HEK293T (cell line): ENCODE data around the gene WWC1.

ENCODE experiments used
- ARNT ChIP-seq: fragments of 450-650 bp; IDR thresholded peaks from 2 replicates; pipeline ENCODE4 v1.6.1; 2017; ENCODE audit warnings: mild to moderate bottlenecking
- CTBP1 ChIP-seq: fragments of 450-650 bp; IDR thresholded peaks from 2 replicates; pipeline ENCODE4 v1.6.1; 2016; ENCODE audit warnings: borderline replicate concordance
- ELF4 ChIP-seq: fragments of 450-650 bp; IDR thresholded peaks from 2 replicates; pipeline ENCODE4 v1.6.1; 2017; ENCODE audit warnings: antibody characterized with exemption
- FOXM1 ChIP-seq: fragments of 450-650 bp; IDR thresholded peaks from 2 replicates; pipeline ENCODE4 v1.6.1; 2017; ENCODE audit warnings: mild to moderate bottlenecking, borderline replicate concordance
- HDGF ChIP-seq: fragments of 450-650 bp; IDR thresholded peaks from 2 replicates; pipeline ENCODE4 v1.6.1; 2017; ENCODE audit warnings: antibody characterized with exemption, borderline replicate concordance
- L3MBTL2 ChIP-seq: fragments of 450-650 bp; conservative IDR thresholded peaks from 2 replicates; pipeline ENCODE4 v1.6.1; 2016; ENCODE audit warnings: mild to moderate bottlenecking
- SP1 ChIP-seq: fragments of 450-650 bp; IDR thresholded peaks from 2 replicates; pipeline ENCODE4 v1.6.1; 2017
- TARDBP ChIP-seq: fragments of 450-650 bp; IDR thresholded peaks from 2 replicates; pipeline ENCODE4 v1.6.1; 2016

DNA sequence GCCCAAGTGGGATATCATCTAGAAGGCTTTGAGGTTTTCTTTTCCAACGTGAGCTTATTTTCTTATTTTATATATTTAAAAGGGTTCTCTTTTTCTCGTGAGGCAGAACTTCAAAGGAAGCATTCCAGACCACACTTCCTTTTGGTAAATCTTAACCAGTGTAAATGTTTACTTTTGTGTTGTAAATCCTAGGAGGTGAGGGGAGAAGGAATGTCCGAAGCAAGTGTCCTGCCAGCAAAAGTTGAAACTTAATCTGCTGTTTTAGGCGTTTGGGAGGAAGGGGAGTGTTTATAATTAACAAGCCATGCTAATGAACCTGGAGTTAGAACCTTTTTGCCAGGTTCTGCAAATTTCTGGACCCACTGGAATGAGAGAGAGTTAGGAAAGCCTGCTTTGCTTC, 37.9 kb downstream of the WWC1 start:
- TF ChIP-seq FOXM1: no peak
- no peak for TF ChIP-seq SP1
- TF ChIP-seq ARNT: no peak
- TF ChIP-seq CTBP1: no peak
- TF ChIP-seq L3MBTL2: no peak
- TF ChIP-seq TARDBP: no peak
- TF ChIP-seq ELF4: no peak
- TF ChIP-seq HDGF: no peak
